ENCODE data around the gene IGSF22. TPM values are rescaled to one million over a fixed set of nuclear protein-coding genes. Genes with fewer than 3 reads are reported as not detected.

IGSF22 gene
- total RNA-seq, 2 donors from 2014 or later, result 1.4 TPM; not detected in 1

GRCh38 chr11:18731949-18732821 lies 6.2 kb upstream of the IGSF22 start:
- H3K27ac Mint-ChIP-seq, result no peak overlapping the region
- H3K4me3 Mint-ChIP-seq, result no peak overlapping the region
- no peaks in the 10 kb centered on the region for H3K36me3 Mint-ChIP-seq (ENCODE audit: low read depth)
- H3K4me1 Mint-ChIP-seq, result peaks cover 9% of the 10 kb centered on the region
- no peaks in the 10 kb centered on the region for H3K9me3 Mint-ChIP-seq
- no peaks in the 10 kb centered on the region for H3K27me3 Mint-ChIP-seq
- ATAC-seq (replicated peaks), result peak; percentile 66

GRCh38 chr11:18731441-18731840 lies 5.5 kb upstream of the IGSF22 start:
- Mint-ChIP-seq H3K27ac (no peak overlapping the region), H3K27me3 (no peaks in the 10 kb centered on the region), H3K4me3 (no peak overlapping the region), H3K9me3 (no peaks in the 10 kb centered on the region), H3K36me3 (ENCODE audit: low read depth) (no peaks in the 10 kb centered on the region), H3K4me1 (peaks cover 9% of the 10 kb centered on the region)
- no peak for ATAC-seq (replicated peaks)

- Mint-ChIP-seq H3K27me3 (no peaks in the 10 kb centered on the region), H3K4me3 (no peak overlapping the region), H3K27ac (no peak overlapping the region), H3K36me3 (ENCODE audit: low read depth) (no peaks in the 10 kb centered on the region), H3K4me1 (peaks cover 9% of the 10 kb centered on the region), H3K9me3 (no peaks in the 10 kb centered on the region)
- no peak for ATAC-seq (replicated peaks)
These were observed 4.0 kb upstream of the IGSF22 start for GRCh38 chr11:18730020-18730419.

GRCh38 chr11:18729426-18729825 lies 3.4 kb upstream of the IGSF22 start:
- Mint-ChIP-seq H3K4me3 (no peak overlapping the region), H3K36me3 (ENCODE audit: low read depth) (no peaks in the 10 kb centered on the region), H3K27me3 (no peaks in the 10 kb centered on the region), H3K9me3 (no peaks in the 10 kb centered on the region), H3K4me1 (peaks cover 9% of the 10 kb centered on the region), H3K27ac (no peak overlapping the region)
- no peak for ATAC-seq (replicated peaks)

- Mint-ChIP-seq H3K9me3 (no peaks in the 10 kb centered on the region), H3K4me3 (no peak overlapping the region), H3K27me3 (no peaks in the 10 kb centered on the region), H3K36me3 (ENCODE audit: low read depth) (no peaks in the 10 kb centered on the region), H3K4me1 (peaks cover 9% of the 10 kb centered on the region), H3K27ac (no peak overlapping the region)
- ATAC-seq (replicated peaks), result no peak
These were observed 2.7 kb upstream of the IGSF22 start for GRCh38 chr11:18728658-18729057.

- peaks cover 9% of the 10 kb centered on the region for H3K4me1 Mint-ChIP-seq
- no peaks in the 10 kb centered on the region for H3K36me3 Mint-ChIP-seq (ENCODE audit: low read depth)
- peak overlapping the region; percentile 34 for H3K27ac Mint-ChIP-seq
- H3K9me3 Mint-ChIP-seq, result no peaks in the 10 kb centered on the region
- peak; percentile 60 for ATAC-seq (replicated peaks)
- no peak overlapping the region for H3K4me3 Mint-ChIP-seq
- H3K27me3 Mint-ChIP-seq, result no peaks in the 10 kb centered on the region
These were observed 1.7 kb upstream of the IGSF22 start for GRCh38 chr11:18727479-18728236.

GRCh38 chr11:18723991-18724390 lies 2.0 kb downstream of the IGSF22 start:
- Mint-ChIP-seq H3K27ac (no peak overlapping the region), H3K4me1 (peaks cover 13% of the 10 kb centered on the region), H3K4me3 (no peak overlapping the region), H3K27me3 (no peaks in the 10 kb centered on the region), H3K9me3 (no peaks in the 10 kb centered on the region), H3K36me3 (ENCODE audit: low read depth) (no peaks in the 10 kb centered on the region)
- ATAC-seq (replicated peaks), result no peak

GRCh38 chr11:18722293-18722637 lies 3.7 kb downstream of the IGSF22 start:
- Mint-ChIP-seq H3K4me3 (peak overlapping the region; percentile 89), H3K4me1 (peaks cover 4% of the 10 kb centered on the region), H3K9me3 (no peaks in the 10 kb centered on the region), H3K27me3 (no peaks in the 10 kb centered on the region), H3K36me3 (ENCODE audit: low read depth) (no peaks in the 10 kb centered on the region), H3K27ac (peak overlapping the region; percentile 64)
- no peak for ATAC-seq (replicated peaks)

- H3K27ac Mint-ChIP-seq, result peak overlapping the region; percentile 64
- no peaks in the 10 kb centered on the region for H3K27me3 Mint-ChIP-seq
- H3K4me1 Mint-ChIP-seq, result peaks cover 4% of the 10 kb centered on the region
- H3K4me3 Mint-ChIP-seq, result peak overlapping the region; percentile 89
- H3K36me3 Mint-ChIP-seq (ENCODE audit: low read depth), result no peaks in the 10 kb centered on the region
- ATAC-seq (replicated peaks), result peak; percentile 80
- H3K9me3 Mint-ChIP-seq, result no peaks in the 10 kb centered on the region
These were observed 4.3 kb downstream of the IGSF22 start for GRCh38 chr11:18721561-18722292.

- Mint-ChIP-seq H3K4me3 (peak overlapping the region; percentile 89), H3K4me1 (peaks cover 4% of the 10 kb centered on the region), H3K27ac (peak overlapping the region; percentile 64), H3K9me3 (no peaks in the 10 kb centered on the region), H3K27me3 (no peaks in the 10 kb centered on the region), H3K36me3 (ENCODE audit: low read depth) (no peaks in the 10 kb centered on the region)
- ATAC-seq (replicated peaks), result peak; percentile 91
These were observed 5.0 kb downstream of the IGSF22 start for GRCh38 chr11:18720808-18721560.

- H3K4me3 Mint-ChIP-seq, result peak overlapping the region; percentile 89
- H3K9me3 Mint-ChIP-seq, result no peaks in the 10 kb centered on the region
- no peaks in the 10 kb centered on the region for H3K36me3 Mint-ChIP-seq (ENCODE audit: low read depth)
- H3K4me1 Mint-ChIP-seq, result peaks cover 4% of the 10 kb centered on the region
- no peak for ATAC-seq (replicated peaks)
- no peaks in the 10 kb centered on the region for H3K27me3 Mint-ChIP-seq
- peak overlapping the region; percentile 43 for H3K27ac Mint-ChIP-seq
These were observed 5.7 kb downstream of the IGSF22 start for GRCh38 chr11:18720091-18720807.

GRCh38 chr11:18715476-18715875 lies 10.5 kb downstream of the IGSF22 start:
- H3K4me1 Mint-ChIP-seq, result no peaks in the 10 kb centered on the region
- ATAC-seq (replicated peaks), result no peak
- H3K9me3 Mint-ChIP-seq, result no peaks in the 10 kb centered on the region
- no peak overlapping the region for H3K4me3 Mint-ChIP-seq
- peaks cover 3% of the 10 kb centered on the region for H3K27me3 Mint-ChIP-seq
- no peaks in the 10 kb centered on the region for H3K36me3 Mint-ChIP-seq (ENCODE audit: low read depth)
- no peak overlapping the region for H3K27ac Mint-ChIP-seq

GRCh38 chr11:18714443-18714780 lies 11.6 kb downstream of the IGSF22 start:
- Mint-ChIP-seq H3K27ac (no peak overlapping the region), H3K36me3 (ENCODE audit: low read depth) (no peaks in the 10 kb centered on the region), H3K4me3 (no peak overlapping the region), H3K27me3 (peaks cover 3% of the 10 kb centered on the region), H3K9me3 (no peaks in the 10 kb centered on the region), H3K4me1 (no peaks in the 10 kb centered on the region)
- no peak for ATAC-seq (replicated peaks)

All from activated T-helper 17 cell treated with anti-CD3 and anti-CD28 coated beads, Interleukin-2, amount 50 U/mL, for 72 hours (primary cell).